ENCODE results near the gene LGI1. TPM values are rescaled to one million over a fixed set of nuclear protein-coding genes. Genes with fewer than 3 reads are reported as not detected.
"Not testable (repeated sequence)": the region's sequence is repeated elsewhere in the genome, so short reads cannot be mapped to it uniquely, and the experiment has no call there.

LGI1 gene
- total RNA-seq, 1 donor from 2014 or later, result not detected

- Histone ChIP-seq H3K4me3 (no peak overlapping the region), H3K36me3 (no peaks in the 10 kb centered on the region), H3K27me3 (ENCODE audit: low read depth) (peaks cover 10% of the 10 kb centered on the region), H3K9me3 (no peaks in the 10 kb centered on the region), H3K27ac (no peak overlapping the region), H3K4me1 (no peaks in the 10 kb centered on the region)
- ATAC-seq (no peak), DNase-seq (no peak)
- intact Hi-C loops (cut with DNase I), result no loop called here
- no peak for TF ChIP-seq CTCF (IDR thresholded peaks at IDR 0.05)
Observed at GRCh38 chr10:93819520-93819919, 61.8 kb downstream of the LGI1 start.

- H3K9me3 ChIP-seq, result no peaks in the 10 kb centered on the region
- H3K27me3 ChIP-seq (ENCODE audit: low read depth), result peaks cover 10% of the 10 kb centered on the region
- no peak overlapping the region for H3K27ac ChIP-seq
- intact Hi-C loops (cut with DNase I), result no loop called here
- H3K4me1 ChIP-seq, result no peaks in the 10 kb centered on the region
- no peaks in the 10 kb centered on the region for H3K36me3 ChIP-seq
- no peak for TF ChIP-seq CTCF (IDR thresholded peaks at IDR 0.05)
- H3K4me3 ChIP-seq, result no peak overlapping the region
- ATAC-seq, result no peak
- no peak for DNase-seq
Observed at GRCh38 chr10:93820434-93820833, 62.7 kb downstream of the LGI1 start.

- Histone ChIP-seq H3K4me3 (no peak overlapping the region), H3K4me1 (no peaks in the 10 kb centered on the region), H3K27me3 (ENCODE audit: low read depth) (peaks cover 10% of the 10 kb centered on the region), H3K9me3 (no peaks in the 10 kb centered on the region), H3K36me3 (no peaks in the 10 kb centered on the region), H3K27ac (no peak overlapping the region)
- ATAC-seq (no peak), DNase-seq (no peak)
- intact Hi-C loops (cut with DNase I), result no loop called here
- TF ChIP-seq CTCF (IDR thresholded peaks at IDR 0.05), result peak; percentile 53
Observed at GRCh38 chr10:93821051-93821772, 63.5 kb downstream of the LGI1 start.

GRCh38 chr10:93826355-93826754, 68.6 kb downstream of the LGI1 start:
- H3K27me3 ChIP-seq (ENCODE audit: low read depth), result no peaks in the 10 kb centered on the region
- no peaks in the 10 kb centered on the region for H3K9me3 ChIP-seq
- H3K4me3 ChIP-seq, result no peak overlapping the region
- no peak overlapping the region for H3K27ac ChIP-seq
- no peaks in the 10 kb centered on the region for H3K4me1 ChIP-seq
- no peak for TF ChIP-seq CTCF (IDR thresholded peaks at IDR 0.05)
- H3K36me3 ChIP-seq, result no peaks in the 10 kb centered on the region
- no peak for ATAC-seq
- no peak for DNase-seq
- intact Hi-C loops (cut with DNase I), result no loop called here

- intact Hi-C loops (cut with DNase I), result no loop called here
Observed at GRCh38 chr10:93827056-93827804, 69.5 kb downstream of the LGI1 start.

GRCh38 chr10:93831065-93831464, 73.3 kb downstream of the LGI1 start:
- H3K4me3 ChIP-seq; H3K27me3 ChIP-seq (ENCODE audit: low read depth); ATAC-seq; H3K27ac ChIP-seq; H3K9me3 ChIP-seq; intact Hi-C loops (cut with DNase I); DNase-seq; H3K4me1 ChIP-seq; H3K36me3 ChIP-seq: not testable (repeated sequence)

More at GRCh38 chr10:93827056-93827804, 69.5 kb downstream of the LGI1 start:
- no peak overlapping the region for H3K27ac ChIP-seq
- no peaks in the 10 kb centered on the region for H3K27me3 ChIP-seq (ENCODE audit: low read depth)
- H3K36me3 ChIP-seq, result no peaks in the 10 kb centered on the region
- ATAC-seq (no peak), DNase-seq (no peak)
- no peaks in the 10 kb centered on the region for H3K9me3 ChIP-seq
- no peak overlapping the region for H3K4me3 ChIP-seq
- no peaks in the 10 kb centered on the region for H3K4me1 ChIP-seq
- TF ChIP-seq CTCF (IDR thresholded peaks at IDR 0.05), result no peak
